Neuronal stem cell (in vitro differentiated cells): ENCODE results near the gene RPL27A.

Experiments used
- DNase-seq: peaks from one replicate; pipeline ENCODE4 v3.0.0-alpha.2; 2013; ENCODE audit warnings: low spot score
- H2AFZ ChIP-seq: one replicate; pipeline ENCODE4 v1.6.1; 2013; ENCODE audit warnings: mild to moderate bottlenecking, low read length, inconsistent platforms
- H2AK5ac ChIP-seq: 2 replicates; pipeline ENCODE4 v1.6.1; 2013; ENCODE audit warnings: low read depth, mild to moderate bottlenecking, inconsistent platforms, low read length, moderate library complexity, mixed read lengths
- H2BK120ac ChIP-seq: 2 replicates; pipeline ENCODE4 v1.6.1; 2013; ENCODE audit warnings: low read depth, mild to moderate bottlenecking, inconsistent platforms, low read length, moderate library complexity, mixed read lengths
- H2BK12ac ChIP-seq: one replicate; pipeline ENCODE4 v1.6.1; 2013; ENCODE audit warnings: low read length, inconsistent platforms
- H2BK15ac ChIP-seq: 2 replicates; pipeline ENCODE4 v1.6.1; 2013; ENCODE audit warnings: mild to moderate bottlenecking, low read length, inconsistent platforms, mixed read lengths
- H2BK5ac ChIP-seq: one replicate; pipeline ENCODE4 v1.6.1; 2013; ENCODE audit warnings: inconsistent platforms, mild to moderate bottlenecking, low read length, moderate library complexity
- H3K14ac ChIP-seq: one replicate; pipeline ENCODE4 v1.6.1; 2013; ENCODE audit warnings: low read length, inconsistent platforms
- H3K18ac ChIP-seq: 2 replicates; pipeline ENCODE4 v1.6.1; 2013; ENCODE audit warnings: low read length, inconsistent platforms
- H3K23ac ChIP-seq: 2 replicates; pipeline ENCODE4 v1.6.1; 2013; ENCODE audit warnings: low read depth, mild to moderate bottlenecking, mixed read lengths, low read length, inconsistent platforms; ENCODE audit not compliant: poor library complexity
- H3K27ac ChIP-seq: replicated peaks from 3 replicates; pipeline ENCODE4 v1.5.1; 2013; ENCODE audit warnings: low read length, inconsistent platforms
- H3K27me3 ChIP-seq, 3 experiments: 2 replicates each; pipeline ENCODE4 v1.6.1; 2013; ENCODE audit warnings: low read length in 3 of 3, mild to moderate bottlenecking in 2 of 3, inconsistent platforms in 1 of 3, low read depth in 1 of 3, mixed read lengths in 1 of 3, moderate library complexity in 1 of 3; ENCODE audit not compliant: control insufficient read depth in 3 of 3, insufficient read depth in 3 of 3
- H3K36me3 ChIP-seq, 2 donors: replicated peaks in 1 of 2; 2 replicates each; pipeline ENCODE4 v1.6.1; 2013; ENCODE audit warnings: low read length in 2 of 2; ENCODE audit not compliant: control insufficient read depth in 2 of 2, insufficient read depth in 2 of 2
- H3K4ac ChIP-seq: 2 replicates; pipeline ENCODE4 v1.6.1; 2013; ENCODE audit warnings: inconsistent platforms, mild to moderate bottlenecking, low read length, moderate library complexity
- H3K4me1 ChIP-seq, 2 donors: 1 replicate in 1 of 2; 2 replicates in 1 of 2; pipeline ENCODE4 v1.6.1; 2013; ENCODE audit warnings: low read length in 2 of 2, low read depth in 1 of 2; ENCODE audit not compliant: control insufficient read depth in 2 of 2, insufficient read depth in 1 of 2
- H3K4me2 ChIP-seq: one replicate; pipeline ENCODE4 v1.6.1; 2013; ENCODE audit warnings: mild to moderate bottlenecking, low read length, inconsistent platforms; ENCODE audit not compliant: insufficient read depth, poor library complexity, severe bottlenecking
- H3K4me3 ChIP-seq, 2 donors: 2 replicates each; pipeline ENCODE4 v1.5.1; 2013; ENCODE audit warnings: low read length in 2 of 2, mild to moderate bottlenecking in 2 of 2, inconsistent platforms in 1 of 2, moderate library complexity in 1 of 2
- H3K79me1 ChIP-seq: one replicate; pipeline ENCODE4 v1.6.1; 2013; ENCODE audit warnings: low read depth, mild to moderate bottlenecking, inconsistent platforms, low read length, moderate library complexity
- H3K9ac ChIP-seq: one replicate; pipeline ENCODE4 v1.6.1; 2013; ENCODE audit warnings: mild to moderate bottlenecking, low read depth, low read length, inconsistent platforms; ENCODE audit not compliant: poor library complexity
- H3K9me3 ChIP-seq, 2 donors: replicated peaks in 1 of 2; 2 replicates each; pipeline versions ENCODE3 to v1.6.1; 2013; ENCODE audit warnings: low read length in 2 of 2, mild to moderate bottlenecking in 2 of 2, inconsistent platforms in 1 of 2, low read depth in 1 of 2, mixed read lengths in 1 of 2, moderate library complexity in 1 of 2; ENCODE audit not compliant: control insufficient read depth in 2 of 2, insufficient read depth in 1 of 2
- H4K8ac ChIP-seq: one replicate; pipeline ENCODE4 v1.6.1; 2013; ENCODE audit warnings: low read depth, mild to moderate bottlenecking, inconsistent platforms, low read length, moderate library complexity
- H4K91ac ChIP-seq: one replicate; pipeline ENCODE4 v1.6.1; 2013; ENCODE audit warnings: low read length, low read depth, mild to moderate bottlenecking, inconsistent platforms; ENCODE audit not compliant: poor library complexity
- WGBS, 2 donors: extraction: QIAGEN DNeasy Blood & Tissue Kit; methylation state at CpG; one replicate each; pipeline ENCODE4 v1.1.7; 2013; ENCODE audit warnings: missing lambda C conversion rate in 2 of 2, mixed read lengths in 1 of 2; ENCODE audit not compliant: insufficient read length in 2 of 2, insufficient replicate concordance in 1 of 2; ENCODE audit errors: extremely low coverage in 2 of 2; 5-methylcytosine and 5-hydroxymethylcytosine counted together

Gene RPL27A

GRCh38 chr11:8654503-8654902 lies 28.1 kb upstream of the RPL27A start:
- Histone ChIP-seq H3K4me3 (no peak overlapping the region), H2BK12ac (no peak overlapping the region), H3K23ac (no peak overlapping the region), H3K36me3 (no peaks in the 10 kb centered on the region), H2BK15ac (no peak overlapping the region), H3K4me2 (no peak overlapping the region), H3K27me3 (no peaks in the 10 kb centered on the region), H2AFZ (no peak overlapping the region), H3K14ac (no peak overlapping the region), H4K8ac (no peak overlapping the region), H3K9me3 (no peaks in the 10 kb centered on the region), H3K79me1 (no peaks in the 10 kb centered on the region), H2AK5ac (no peak overlapping the region), H3K4me1 (peaks cover 9% of the 10 kb centered on the region in 2 donors), H3K9ac (no peak overlapping the region), H2BK5ac (no peak overlapping the region), H3K4ac (no peak overlapping the region), H3K27ac (no peak overlapping the region), H4K91ac (no peak overlapping the region), H3K18ac (no peak overlapping the region), H2BK120ac (no peak overlapping the region)
- WGBS, 2 donors: no CpG with 5 or more reads among the region's 4 CpGs
- no peak for DNase-seq

- Histone ChIP-seq H2BK12ac (no peak overlapping the region), H4K8ac (no peak overlapping the region), H3K4me1 (peaks cover 8 to 9% of the 10 kb centered on the region in 2 donors), H3K18ac (no peak overlapping the region), H3K36me3 (no peaks in the 10 kb centered on the region), H3K14ac (no peak overlapping the region), H2BK5ac (no peak overlapping the region), H2AK5ac (no peak overlapping the region), H3K4me2 (no peak overlapping the region), H3K9me3 (no peaks in the 10 kb centered on the region), H3K27ac (no peak overlapping the region), H2BK120ac (no peak overlapping the region), H3K79me1 (no peaks in the 10 kb centered on the region), H2BK15ac (no peak overlapping the region), H3K9ac (no peak overlapping the region), H2AFZ (no peak overlapping the region), H4K91ac (no peak overlapping the region), H3K23ac (no peak overlapping the region), H3K4me3 (no peak overlapping the region), H3K27me3 (no peaks in the 10 kb centered on the region), H3K4ac (no peak overlapping the region)
- no CpG with 5 or more reads among the region's 2 CpGs for WGBS, 2 donors
- DNase-seq: no peak
Measured at GRCh38 chr11:8656291-8656690, 26.3 kb upstream of the RPL27A start.

GRCh38 chr11:8658321-8659057 lies 24.1 kb upstream of the RPL27A start:
- Histone ChIP-seq H3K9ac (no peak overlapping the region), H3K27me3 (no peaks in the 10 kb centered on the region), H3K4me3 (no peak overlapping the region), H3K79me1 (no peaks in the 10 kb centered on the region), H4K91ac (no peak overlapping the region), H3K23ac (no peak overlapping the region), H3K27ac (no peak overlapping the region), H3K4ac (no peak overlapping the region), H2BK15ac (no peak overlapping the region), H4K8ac (no peak overlapping the region), H3K36me3 (no peaks in the 10 kb centered on the region), H3K9me3 (no peaks in the 10 kb centered on the region), H3K18ac (no peak overlapping the region), H3K14ac (no peak overlapping the region), H2BK12ac (no peak overlapping the region), H2AFZ (peak overlapping the region; percentile 40), H2BK5ac (no peak overlapping the region), H2AK5ac (no peak overlapping the region), H3K4me2 (no peak overlapping the region), H3K4me1 (peaks cover 9 to 12% of the 10 kb centered on the region in 2 donors), H2BK120ac (no peak overlapping the region)
- WGBS, 2 donors: no CpG with 5 or more reads among the region's 15 CpGs
- DNase-seq: no peak

GRCh38 chr11:8661001-8661795 lies 21.4 kb upstream of the RPL27A start:
- H3K79me1 ChIP-seq: no peaks in the 10 kb centered on the region
- no peaks in the 10 kb centered on the region for H3K36me3 ChIP-seq
- H3K27ac ChIP-seq: no peak overlapping the region
- H4K91ac ChIP-seq: no peak overlapping the region
- H2BK12ac ChIP-seq: no peak overlapping the region
- H3K4me3 ChIP-seq: no peak overlapping the region
- no peak overlapping the region for H3K4me2 ChIP-seq
- H4K8ac ChIP-seq: no peak overlapping the region
- H2BK120ac ChIP-seq: no peak overlapping the region
- no peak overlapping the region for H2AK5ac ChIP-seq
- DNase-seq: no peak
- H3K9me3 ChIP-seq: no peaks in the 10 kb centered on the region
- no peak overlapping the region for H3K4ac ChIP-seq
- no peak overlapping the region for H2BK15ac ChIP-seq
- WGBS, 2 donors: no CpG with 5 or more reads among the region's 6 CpGs
- no peak overlapping the region for H3K14ac ChIP-seq
- no peak overlapping the region for H3K18ac ChIP-seq
- peak overlapping the region; percentile 10 for H2AFZ ChIP-seq
- peaks cover 6 to 11% of the 10 kb centered on the region in 2 donors for H3K4me1 ChIP-seq
- no peak overlapping the region for H3K23ac ChIP-seq
- H3K27me3 ChIP-seq: no peaks in the 10 kb centered on the region
- no peak overlapping the region for H3K9ac ChIP-seq
- no peak overlapping the region for H2BK5ac ChIP-seq
